ENCODE data around the gene SLC6A5.

The SLC6A5 gene

GRCh38 chr11:20669820-20670684, 70.6 kb downstream of the SLC6A5 start:
- no peak for DNase-seq (ENCODE audit: low spot score)

- DNase-seq (ENCODE audit: low spot score), result no peak
Observed at GRCh38 chr11:20670932-20671403, 71.6 kb downstream of the SLC6A5 start.

GRCh38 chr11:20671856-20672546, 72.6 kb downstream of the SLC6A5 start:
- peak; percentile 37 for DNase-seq (ENCODE audit: low spot score)

GRCh38 chr11:20672575-20672974, 73.2 kb downstream of the SLC6A5 start:
- peak; percentile 39 for DNase-seq (ENCODE audit: low spot score)

GRCh38 chr11:20676658-20677057, 77.2 kb downstream of the SLC6A5 start:
- DNase-seq (ENCODE audit: low spot score), result no peak

GRCh38 chr11:20688761-20689160, 89.4 kb downstream of the SLC6A5 start:
- no peak for DNase-seq (ENCODE audit: low spot score)

GRCh38 chr11:20707876-20708275, 108.5 kb downstream of the SLC6A5 start:
- no peak for DNase-seq (ENCODE audit: low spot score)
